ENCODE data around the gene OSBP2.

Gene OSBP2

GRCh38 chr22:30874431-30875370 lies 180.0 kb downstream of the OSBP2 start:
- no peak overlapping the region for H3K9ac ChIP-seq (ENCODE audit: insufficient read length)
- H3K36me3 ChIP-seq (ENCODE audit: insufficient read depth, low read length) = no peaks in the 10 kb centered on the region
- no peak overlapping the region for H3K4me3 ChIP-seq
- TF ChIP-seq EZH2 (IDR thresholded peaks at IDR 0.05) (no peak), POLR2AphosphoS5 (IDR thresholded peaks at IDR 0.05; ENCODE audit: borderline replicate concordance, low read depth, low read length) (no peak), FOXP2 (optimal IDR thresholded peaks at IDR 0.05; ENCODE audit: control extremely low read depth, extremely low read length, insufficient read depth) (no peak)
- H3K9me3 ChIP-seq (ENCODE audit: low read depth, low read length) = no peaks in the 10 kb centered on the region
- no peak overlapping the region for H3K27ac ChIP-seq
- DNase-seq (ENCODE audit: low read depth, low spot score) = no peak

DNA sequence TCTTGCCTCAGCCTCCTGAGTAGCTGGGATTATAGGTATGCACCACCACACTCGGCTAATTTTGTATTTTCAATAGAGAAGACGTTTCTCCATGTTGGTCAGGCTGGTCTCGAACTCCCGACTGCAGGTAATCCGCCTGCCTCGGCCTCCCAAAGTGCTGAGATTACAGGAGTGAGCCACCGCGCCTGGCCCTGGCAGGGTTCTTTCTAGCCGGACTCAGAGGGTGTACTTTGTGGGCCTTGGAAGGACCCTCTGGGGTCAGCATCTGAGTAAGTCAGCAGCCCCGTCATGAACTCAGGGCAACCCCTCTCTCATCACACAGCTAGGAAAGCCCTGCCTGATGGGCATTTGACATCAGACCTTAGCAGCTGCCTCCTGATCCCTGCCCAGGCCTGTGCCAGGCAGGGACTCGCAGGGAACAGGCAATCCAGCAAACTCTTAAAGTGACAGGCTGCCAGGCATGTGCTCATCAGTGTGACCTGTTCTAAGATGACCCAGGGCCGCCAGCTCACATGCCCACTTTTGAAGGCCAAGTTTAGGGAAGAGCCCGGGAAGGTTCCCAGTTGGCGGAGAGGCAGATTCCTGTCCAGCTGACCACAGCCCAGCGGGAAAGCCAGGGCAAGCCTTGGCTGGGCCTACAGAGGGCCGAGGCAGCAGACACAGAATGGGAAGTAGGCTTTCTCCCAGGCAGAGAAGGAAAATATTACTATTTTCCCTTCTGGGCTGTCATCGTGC lies 181.0 kb downstream of the OSBP2 start:
- no peak for TF ChIP-seq POLR2AphosphoS5 (IDR thresholded peaks at IDR 0.05; ENCODE audit: borderline replicate concordance, low read depth, low read length)
- Histone ChIP-seq H3K27ac (no peak overlapping the region), H3K36me3 (ENCODE audit: insufficient read depth, low read length) (no peaks in the 10 kb centered on the region), H3K4me3 (no peak overlapping the region), H3K9me3 (ENCODE audit: low read depth, low read length) (no peaks in the 10 kb centered on the region), H3K9ac (ENCODE audit: insufficient read length) (no peak overlapping the region)
- no peak for DNase-seq (ENCODE audit: low read depth, low spot score)

DNA sequence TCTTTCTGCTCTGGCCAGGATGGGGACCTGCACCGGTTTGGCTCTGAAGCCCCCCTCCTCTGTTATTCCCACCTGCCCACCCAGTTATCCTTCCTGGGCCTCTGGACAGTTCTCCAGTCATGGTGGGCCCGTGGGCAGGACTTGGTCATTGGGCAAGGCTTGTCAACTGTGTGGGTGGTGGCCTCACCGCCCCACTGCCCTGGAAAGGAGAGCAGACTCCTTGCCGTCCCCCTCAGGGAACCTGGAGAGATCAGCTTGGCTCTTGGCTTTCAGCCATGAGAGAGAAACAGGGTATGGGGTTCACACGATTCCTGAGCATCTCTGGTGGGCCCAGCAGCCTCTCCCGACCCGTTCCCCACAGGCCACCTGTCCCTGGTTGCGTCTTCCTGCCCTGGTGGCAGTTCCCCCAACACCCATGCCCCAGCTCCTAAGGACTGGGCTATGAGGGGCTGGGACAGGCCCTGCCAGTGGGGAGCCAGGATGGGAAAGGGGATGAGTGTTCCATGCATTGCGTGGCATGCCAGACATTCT lies 181.6 kb downstream of the OSBP2 start:
- H3K9ac ChIP-seq (ENCODE audit: insufficient read length) = no peak overlapping the region
- no peaks in the 10 kb centered on the region for H3K36me3 ChIP-seq (ENCODE audit: insufficient read depth, low read length)
- H3K4me3 ChIP-seq = no peak overlapping the region
- no peaks in the 10 kb centered on the region for H3K9me3 ChIP-seq (ENCODE audit: low read depth, low read length)
- TF ChIP-seq FOXP2 (optimal IDR thresholded peaks at IDR 0.05; ENCODE audit: control extremely low read depth, extremely low read length, insufficient read depth) = no peak
- TF ChIP-seq POLR2AphosphoS5 (IDR thresholded peaks at IDR 0.05; ENCODE audit: borderline replicate concordance, low read depth, low read length) = no peak
- no peak for TF ChIP-seq EZH2 (IDR thresholded peaks at IDR 0.05)
- H3K27ac ChIP-seq = no peak overlapping the region
- no peak for DNase-seq (ENCODE audit: low read depth, low spot score)

DNA sequence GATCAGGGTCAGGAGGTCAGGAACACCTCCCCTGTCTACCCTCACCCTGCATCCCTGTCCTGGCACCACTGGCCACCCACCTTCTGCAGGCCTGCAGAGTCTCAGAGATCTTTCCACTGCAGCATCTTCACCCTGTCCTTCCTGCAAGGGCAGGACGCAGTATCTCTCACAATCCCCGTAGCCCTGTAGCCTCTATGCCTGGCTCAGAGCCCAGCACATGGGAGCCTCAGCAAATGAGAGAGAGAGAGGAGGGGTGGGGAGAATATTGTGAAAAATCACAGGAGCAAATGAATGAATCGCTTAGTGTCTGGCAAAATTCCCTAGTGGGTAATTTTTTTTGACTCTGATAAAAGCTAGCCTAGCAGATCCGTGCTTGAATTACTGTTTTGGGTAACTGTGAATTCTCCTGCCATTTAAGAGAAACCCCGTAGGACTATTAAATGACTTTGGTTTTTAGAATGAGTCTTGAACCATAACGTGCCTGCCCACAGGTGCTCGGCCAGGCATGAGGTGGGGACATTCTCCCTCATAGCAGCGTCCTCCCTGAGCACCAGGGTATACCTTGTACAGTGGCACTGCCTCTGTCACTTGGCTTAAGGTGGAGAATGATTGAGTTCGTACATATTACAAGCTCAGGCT lies 182.4 kb downstream of the OSBP2 start:
- 0 out of 2 replicates have a peak overlapping the region, but pooled peaks have one; percentile 20 for H3K4me3 ChIP-seq
- H3K27ac ChIP-seq = no peak overlapping the region
- peak; percentile 35 for DNase-seq (ENCODE audit: low read depth, low spot score)
- no peaks in the 10 kb centered on the region for H3K36me3 ChIP-seq (ENCODE audit: insufficient read depth, low read length)
- TF ChIP-seq EZH2 (IDR thresholded peaks at IDR 0.05) (no peak), POLR2AphosphoS5 (IDR thresholded peaks at IDR 0.05; ENCODE audit: borderline replicate concordance, low read depth, low read length) (no peak), FOXP2 (optimal IDR thresholded peaks at IDR 0.05; ENCODE audit: control extremely low read depth, extremely low read length, insufficient read depth) (no peak)
- H3K9me3 ChIP-seq (ENCODE audit: low read depth, low read length) = no peaks in the 10 kb centered on the region
- no peak overlapping the region for H3K9ac ChIP-seq (ENCODE audit: insufficient read length)

DNA sequence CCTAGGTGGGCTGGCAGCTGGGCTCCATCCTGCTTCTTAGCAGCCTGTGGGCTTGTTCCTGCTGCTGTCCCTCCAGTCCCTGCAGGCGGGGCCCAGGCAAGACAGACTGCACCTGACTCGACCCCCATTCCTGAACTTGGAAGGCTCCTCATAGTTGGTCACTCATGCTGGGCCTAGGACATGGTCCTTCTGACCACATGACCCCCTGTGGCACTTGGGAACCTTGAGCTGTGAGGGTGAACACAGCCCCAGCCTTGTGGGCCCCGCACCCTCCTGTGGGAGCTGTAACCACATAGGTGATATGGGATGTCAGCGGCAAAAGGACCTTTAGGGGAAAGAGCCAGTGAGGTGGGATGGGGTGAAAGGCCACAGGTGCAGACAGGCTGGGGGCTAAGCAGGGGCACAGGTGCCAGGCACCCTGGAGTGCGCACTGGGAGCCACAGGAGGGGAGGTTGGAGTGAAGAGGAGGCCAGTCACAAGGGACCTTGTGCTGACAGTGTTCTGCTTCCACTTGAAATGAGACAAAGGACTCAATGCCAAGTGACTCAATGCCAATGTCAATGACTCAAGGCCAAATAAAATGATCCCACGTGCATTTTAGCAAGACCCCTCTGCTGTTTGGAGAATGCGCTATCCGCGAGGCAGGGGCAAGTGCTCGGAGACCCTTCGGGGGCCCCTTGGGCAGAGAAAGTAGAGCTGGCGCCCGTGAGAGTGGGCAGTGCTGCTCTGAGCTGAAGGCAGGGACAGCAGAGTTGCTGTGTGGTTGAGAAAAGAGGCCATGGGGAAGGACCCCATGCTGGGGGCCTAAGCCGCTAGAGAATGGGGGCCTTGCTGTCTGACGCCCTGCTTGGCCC lies 183.2 kb downstream of the OSBP2 start:
- TF ChIP-seq FOXP2 (optimal IDR thresholded peaks at IDR 0.05; ENCODE audit: control extremely low read depth, extremely low read length, insufficient read depth) = no peak
- no peak for TF ChIP-seq POLR2AphosphoS5 (IDR thresholded peaks at IDR 0.05; ENCODE audit: borderline replicate concordance, low read depth, low read length)
- TF ChIP-seq EZH2 (IDR thresholded peaks at IDR 0.05) = no peak
- H3K36me3 ChIP-seq (ENCODE audit: insufficient read depth, low read length) = no peaks in the 10 kb centered on the region
- DNase-seq (ENCODE audit: low read depth, low spot score) = no peak
- H3K4me3 ChIP-seq = no peak overlapping the region
- no peak overlapping the region for H3K27ac ChIP-seq
- H3K9ac ChIP-seq (ENCODE audit: insufficient read length) = no peak overlapping the region
- no peaks in the 10 kb centered on the region for H3K9me3 ChIP-seq (ENCODE audit: low read depth, low read length)

GRCh38 chr22:30878516-30879414 lies 184.1 kb downstream of the OSBP2 start:
- H3K9ac ChIP-seq (ENCODE audit: insufficient read length) = no peak overlapping the region
- no peaks in the 10 kb centered on the region for H3K36me3 ChIP-seq (ENCODE audit: insufficient read depth, low read length)
- H3K4me3 ChIP-seq = no peak overlapping the region
- no peak overlapping the region for H3K27ac ChIP-seq
- TF ChIP-seq POLR2AphosphoS5 (IDR thresholded peaks at IDR 0.05; ENCODE audit: borderline replicate concordance, low read depth, low read length) (no peak), FOXP2 (optimal IDR thresholded peaks at IDR 0.05; ENCODE audit: control extremely low read depth, extremely low read length, insufficient read depth) (no peak), EZH2 (IDR thresholded peaks at IDR 0.05) (no peak)
- H3K9me3 ChIP-seq (ENCODE audit: low read depth, low read length) = no peaks in the 10 kb centered on the region
- no peak for DNase-seq (ENCODE audit: low read depth, low spot score)

DNA sequence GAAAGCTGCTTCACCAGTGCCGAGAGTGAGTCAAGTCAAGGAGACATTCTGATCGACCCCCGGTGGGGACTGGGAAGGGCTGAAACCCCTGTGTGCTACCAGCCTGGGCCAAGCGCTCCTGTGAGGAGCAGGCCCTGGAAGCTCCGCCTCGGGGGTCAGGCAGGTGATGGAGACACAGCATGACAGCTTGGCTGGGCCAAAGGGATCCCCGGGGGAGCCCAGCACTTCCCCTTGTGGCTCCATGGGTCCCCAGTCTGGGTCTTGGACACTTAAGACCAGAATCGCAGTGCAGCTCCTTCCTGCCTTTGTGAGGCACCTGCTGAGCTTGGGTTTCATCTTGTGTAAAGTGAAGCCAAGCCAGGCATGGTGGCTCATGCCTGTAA lies 184.7 kb downstream of the OSBP2 start:
- Histone ChIP-seq H3K27ac (no peak overlapping the region), H3K4me3 (no peak overlapping the region), H3K9me3 (ENCODE audit: low read depth, low read length) (no peaks in the 10 kb centered on the region), H3K36me3 (ENCODE audit: insufficient read depth, low read length) (no peaks in the 10 kb centered on the region), H3K9ac (ENCODE audit: insufficient read length) (no peak overlapping the region)
- TF ChIP-seq POLR2AphosphoS5 (IDR thresholded peaks at IDR 0.05; ENCODE audit: borderline replicate concordance, low read depth, low read length) = no peak
- TF ChIP-seq EZH2 (IDR thresholded peaks at IDR 0.05) = no peak
- TF ChIP-seq FOXP2 (optimal IDR thresholded peaks at IDR 0.05; ENCODE audit: control extremely low read depth, extremely low read length, insufficient read depth) = no peak
- DNase-seq (ENCODE audit: low read depth, low spot score) = no peak
